ENCODE results near the gene ATP5MG.
"Not testable (repeated sequence)": the region's sequence is repeated elsewhere in the genome, so short reads cannot be mapped to it uniquely, and the experiment has no call there.

ATP5MG gene

GRCh38 chr11:118410055-118410745, 8.8 kb downstream of the ATP5MG start:
- DNase-seq = no peak

GRCh38 chr11:118411530-118411929, 10.1 kb downstream of the ATP5MG start:
- no peak for DNase-seq

GRCh38 chr11:118412921-118413320, 11.5 kb downstream of the ATP5MG start:
- DNase-seq = no peak

- no peak for DNase-seq
Measured at GRCh38 chr11:118415062-118415738, 13.8 kb downstream of the ATP5MG start.

- DNase-seq = no peak
Measured at GRCh38 chr11:118415739-118416068, 14.3 kb downstream of the ATP5MG start.

- not testable (repeated sequence) for DNase-seq
Measured at GRCh38 chr11:118416900-118417299, 15.5 kb downstream of the ATP5MG start.

GRCh38 chr11:118417801-118418200, 16.4 kb downstream of the ATP5MG start:
- DNase-seq = no peak

GRCh38 chr11:118418766-118419165, 17.4 kb downstream of the ATP5MG start:
- DNase-seq = no peak

GRCh38 chr11:118427707-118428106, 26.3 kb downstream of the ATP5MG start:
- DNase-seq = no peak

GRCh38 chr11:118430956-118431355, 29.6 kb downstream of the ATP5MG start:
- no peak for DNase-seq

GRCh38 chr11:118434123-118434552, 32.7 kb downstream of the ATP5MG start:
- no peak for DNase-seq

- peak; percentile 42 for DNase-seq
Measured at GRCh38 chr11:118434553-118435289, 33.3 kb downstream of the ATP5MG start.

- peak; percentile 69 for DNase-seq
Measured at GRCh38 chr11:118435290-118435892, 34.0 kb downstream of the ATP5MG start.

GRCh38 chr11:118435893-118436624, 34.7 kb downstream of the ATP5MG start, which contains the start of gene KMT2A:
TSS of gene KMT2A (plus strand) at chr11:118436492. CDS start at chr11:118436513, 21 bp downstream.
- peak; percentile 97 for DNase-seq

- DNase-seq = no peak
Measured at GRCh38 chr11:118436639-118437207, 35.3 kb downstream of the ATP5MG start.

- DNase-seq = peak; percentile 54
Measured at GRCh38 chr11:118437208-118438125, 36.1 kb downstream of the ATP5MG start.

- peak; percentile 44 for DNase-seq
Measured at GRCh38 chr11:118438314-118438931, 37.0 kb downstream of the ATP5MG start.

GRCh38 chr11:118439646-118440045, 38.2 kb downstream of the ATP5MG start:
- DNase-seq = no peak

- no peak for DNase-seq
Measured at GRCh38 chr11:118441770-118442275, 40.4 kb downstream of the ATP5MG start.

- no peak for DNase-seq
Measured at GRCh38 chr11:118442301-118442700, 40.9 kb downstream of the ATP5MG start.

Measured in activated T-cell treated with anti-CD3 and anti-CD28 coated beads, Interleukin-2, amount 50 U/mL, for 1 hour (primary cell).